GM21515 (cell line): Measurements from ENCODE around the gene LHX3.

ENCODE experiments used
- ATAC-seq: cut with Tn5 transposase; IDR thresholded peaks from one replicate; pipeline ENCODE4 v1.9.1; 2021; ENCODE audit not compliant: unreplicated experiment

Gene LHX3

DNA sequence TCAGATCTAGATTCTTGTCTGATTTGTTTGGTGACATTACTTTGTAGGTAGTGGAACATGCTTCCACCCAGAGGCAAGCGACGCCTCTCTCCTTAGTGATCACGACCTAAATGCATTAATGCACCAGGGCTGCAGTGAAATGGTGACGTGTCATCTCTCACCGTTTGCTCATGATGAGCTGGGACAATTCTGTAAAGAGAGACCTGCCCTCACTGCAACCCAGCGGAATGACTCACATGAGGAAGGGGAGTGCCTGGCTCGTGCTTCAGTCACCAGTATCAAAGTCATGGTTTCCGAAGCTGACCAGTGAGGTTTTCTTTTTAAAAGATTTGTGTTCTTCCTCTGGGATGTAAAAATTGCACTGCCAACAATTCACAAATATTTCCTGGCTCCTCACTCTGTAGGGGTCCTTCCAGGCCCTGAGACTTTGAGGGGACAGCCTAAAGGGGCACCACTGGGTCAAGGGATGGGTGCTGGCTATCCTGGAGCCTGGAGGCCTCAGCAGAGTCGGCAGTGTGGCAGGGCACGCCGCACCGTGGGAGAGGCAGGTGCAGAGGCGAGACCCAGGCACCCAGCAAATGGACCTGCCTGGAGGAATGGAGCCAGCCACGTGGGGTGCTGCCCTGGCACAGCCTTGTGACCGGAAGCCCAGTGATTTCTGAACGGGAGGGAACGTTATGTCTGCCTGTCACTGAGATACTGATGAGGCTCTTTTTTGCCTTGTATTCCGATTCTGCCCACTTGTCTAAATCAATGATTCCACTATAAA lies 23.4 kb upstream of the LHX3 start:
- ATAC-seq: no peak

DNA sequence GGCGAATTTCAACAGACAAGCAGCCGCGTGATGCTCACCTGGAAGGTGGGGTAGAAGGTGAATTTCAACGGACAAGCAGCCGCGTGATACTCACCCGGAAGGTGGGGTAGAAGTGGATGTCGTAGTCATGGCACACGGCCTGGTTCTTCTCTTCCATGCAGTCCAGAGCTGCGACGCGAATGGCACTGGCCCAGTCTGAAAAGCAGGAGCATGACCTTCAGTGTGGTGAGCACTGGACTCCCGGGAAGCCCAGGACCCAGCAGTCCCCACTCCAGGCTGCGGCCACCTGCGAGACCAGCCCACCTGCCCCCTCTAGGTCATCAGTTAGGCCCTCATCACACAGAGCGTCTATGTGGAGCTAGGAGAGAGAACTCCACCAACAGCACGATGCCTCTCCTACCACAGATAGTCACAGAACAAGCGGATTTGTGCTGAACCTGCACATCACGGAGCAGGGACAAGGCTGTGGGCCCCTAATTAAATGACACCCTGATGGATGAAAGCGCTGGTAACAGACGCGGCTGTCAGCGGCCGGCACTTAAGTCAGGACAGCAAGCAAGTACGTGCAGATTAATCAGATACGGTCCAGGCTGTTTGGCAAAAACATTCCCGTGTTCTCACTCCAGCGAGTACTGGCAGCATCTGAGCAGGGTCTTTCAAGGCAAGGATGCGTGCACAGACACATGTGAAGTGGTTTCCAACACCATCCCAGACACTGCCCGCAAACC lies 21.9 kb upstream of the LHX3 start:
- no peak for ATAC-seq

DNA sequence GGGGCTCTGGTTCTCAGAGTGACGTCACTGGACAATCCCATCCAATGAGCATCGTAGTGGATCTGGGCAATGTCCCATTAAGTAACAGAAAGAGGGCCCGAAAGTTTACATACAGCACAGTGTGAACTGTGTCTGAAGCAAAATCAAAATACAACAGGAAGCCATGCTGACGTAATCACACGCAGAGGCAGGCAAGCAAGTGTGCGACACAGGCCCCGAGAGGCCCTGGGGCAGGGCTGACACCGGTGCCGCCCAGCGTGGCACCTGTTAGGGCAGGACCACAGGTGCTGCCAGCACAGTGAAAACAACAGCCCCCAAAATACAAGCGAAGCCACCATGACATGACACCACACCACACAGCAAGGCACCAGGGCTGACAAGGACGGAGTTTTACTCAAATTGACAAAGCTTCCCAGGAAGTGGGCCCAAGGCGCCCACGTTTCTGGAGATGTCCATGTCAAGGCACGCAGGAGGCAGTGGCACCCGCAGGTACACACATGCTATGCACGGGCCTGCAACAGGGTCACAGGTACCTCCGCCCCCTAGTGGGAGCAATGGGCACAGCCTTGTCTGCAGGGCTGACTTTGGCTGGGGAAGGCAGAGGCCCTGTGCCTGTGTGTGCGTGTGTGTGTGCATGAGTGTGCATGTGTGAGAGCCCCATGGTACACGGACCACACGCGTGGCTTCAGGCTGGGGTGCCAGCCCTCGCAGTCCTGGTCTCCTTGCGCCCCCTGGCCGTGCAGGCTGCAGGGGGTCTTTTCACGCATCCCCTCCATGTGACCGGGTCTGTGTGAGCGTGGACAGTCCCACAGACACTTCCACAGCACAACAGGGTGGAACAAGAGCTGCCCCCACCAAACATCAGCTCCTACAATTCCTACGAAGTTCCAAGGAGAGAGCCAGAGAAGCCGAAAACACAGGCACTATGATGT lies 21.1 kb upstream of the LHX3 start:
- ATAC-seq: peak; percentile 63

DNA sequence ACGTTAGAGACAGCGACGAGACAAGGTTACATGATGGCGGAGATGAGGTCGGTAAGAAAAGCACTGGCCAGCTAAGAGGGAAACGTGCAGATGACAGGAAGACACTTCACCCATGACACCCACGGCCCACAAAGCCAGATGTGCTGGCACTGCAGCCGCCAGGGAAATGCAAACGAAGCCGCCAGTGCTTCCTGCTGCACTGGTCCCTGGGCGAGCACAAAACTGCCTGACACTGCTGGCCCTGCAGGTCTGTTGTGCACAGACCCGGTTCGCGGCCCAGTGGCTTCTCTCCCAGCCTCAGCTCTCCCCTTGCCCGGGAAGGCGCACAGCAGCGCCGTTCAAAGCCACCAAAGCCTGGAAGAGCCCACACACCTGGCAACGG lies 20.4 kb upstream of the LHX3 start:
- ATAC-seq: peak; percentile 37

DNA sequence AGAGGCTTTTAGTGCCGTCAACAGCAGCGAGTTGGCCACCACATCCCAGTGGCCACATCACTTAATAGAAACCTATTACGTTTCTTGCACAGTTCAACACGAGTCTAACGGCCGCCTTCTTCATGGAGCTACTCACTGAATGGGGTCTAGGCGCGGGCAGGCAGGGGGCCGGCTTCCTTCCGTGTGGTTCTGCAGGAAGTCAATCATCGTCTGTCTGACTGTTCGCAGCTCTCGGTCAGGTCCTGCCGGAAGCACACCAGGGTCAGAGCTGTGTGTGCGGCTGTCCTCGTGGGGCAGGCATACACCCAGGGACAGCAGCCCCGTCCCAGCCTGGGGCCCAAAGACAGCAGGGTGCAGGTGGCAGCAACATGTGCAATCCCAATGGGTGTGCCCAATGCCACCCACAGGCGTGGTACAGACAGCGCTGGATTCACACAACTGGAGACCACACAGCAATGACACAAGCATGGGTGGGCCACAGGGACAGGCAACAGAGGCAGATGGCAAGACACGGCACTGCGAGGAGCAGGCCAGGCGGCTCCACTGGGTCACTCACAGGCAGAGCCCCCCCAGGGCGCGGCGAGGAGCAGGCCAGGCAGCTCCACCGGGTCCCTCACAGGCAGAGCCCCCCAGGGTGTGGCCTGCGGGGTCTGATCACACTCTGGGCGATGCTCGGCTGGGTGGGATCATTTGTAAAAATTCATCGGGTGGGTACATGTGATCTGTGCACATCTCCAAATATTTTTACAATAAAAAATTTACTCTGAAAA lies 19.1 kb upstream of the LHX3 start:
- ATAC-seq: no peak

DNA sequence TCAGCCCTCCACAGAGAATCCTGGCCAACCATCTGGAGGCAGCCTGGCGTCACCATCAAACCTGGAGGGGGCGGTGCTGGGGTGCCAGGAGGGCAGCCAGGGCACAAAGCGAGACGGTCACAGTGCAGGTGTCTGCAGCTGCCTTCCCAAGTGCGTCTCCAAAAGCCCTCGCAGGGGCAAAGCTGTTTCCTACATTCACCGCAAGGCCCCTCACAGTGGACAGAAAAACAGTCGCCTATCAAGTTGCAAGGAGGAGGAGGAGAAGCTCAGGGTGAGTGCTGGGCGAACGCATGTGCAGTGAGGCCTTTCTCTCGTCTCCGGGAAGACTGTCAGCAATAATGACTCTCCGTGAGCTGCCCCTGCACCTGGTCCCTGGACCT lies 18.0 kb upstream of the LHX3 start:
- ATAC-seq: no peak

DNA sequence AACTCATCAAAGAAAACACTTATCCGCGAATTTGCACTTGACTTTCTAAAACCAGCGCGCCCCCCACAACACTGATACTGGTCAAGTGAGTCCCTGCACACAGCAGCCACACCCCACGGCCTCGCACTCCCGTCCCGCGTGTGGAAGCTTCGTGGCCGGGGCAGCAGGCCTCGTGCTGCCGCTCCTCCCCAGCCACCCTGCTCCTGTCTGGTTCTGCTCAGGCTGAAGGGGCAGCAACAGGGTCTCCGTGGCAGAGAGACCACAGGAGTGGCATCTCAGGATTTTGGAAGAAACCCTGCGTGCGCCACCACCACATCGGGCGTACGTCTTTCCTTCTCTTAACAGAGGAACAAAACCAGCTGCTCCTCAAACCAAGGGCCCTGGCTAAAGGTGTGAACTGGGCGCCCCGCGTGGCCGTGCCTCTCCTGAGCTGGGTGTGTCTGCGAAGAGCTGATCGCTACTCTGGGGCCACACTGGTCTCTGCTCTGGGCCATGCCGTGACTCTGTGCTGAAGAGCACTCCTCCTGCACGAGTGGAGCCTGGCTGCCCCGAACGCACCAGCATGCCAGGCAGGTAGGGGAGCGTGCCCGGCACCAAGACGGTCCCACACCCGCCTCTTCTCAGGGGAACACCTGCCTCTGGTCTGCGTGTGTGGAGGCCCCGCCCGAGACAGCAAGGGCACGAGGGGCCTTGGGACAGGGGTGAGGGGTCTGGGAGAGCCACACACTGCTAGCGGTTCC lies 17.4 kb upstream of the LHX3 start:
- ATAC-seq: no peak

DNA sequence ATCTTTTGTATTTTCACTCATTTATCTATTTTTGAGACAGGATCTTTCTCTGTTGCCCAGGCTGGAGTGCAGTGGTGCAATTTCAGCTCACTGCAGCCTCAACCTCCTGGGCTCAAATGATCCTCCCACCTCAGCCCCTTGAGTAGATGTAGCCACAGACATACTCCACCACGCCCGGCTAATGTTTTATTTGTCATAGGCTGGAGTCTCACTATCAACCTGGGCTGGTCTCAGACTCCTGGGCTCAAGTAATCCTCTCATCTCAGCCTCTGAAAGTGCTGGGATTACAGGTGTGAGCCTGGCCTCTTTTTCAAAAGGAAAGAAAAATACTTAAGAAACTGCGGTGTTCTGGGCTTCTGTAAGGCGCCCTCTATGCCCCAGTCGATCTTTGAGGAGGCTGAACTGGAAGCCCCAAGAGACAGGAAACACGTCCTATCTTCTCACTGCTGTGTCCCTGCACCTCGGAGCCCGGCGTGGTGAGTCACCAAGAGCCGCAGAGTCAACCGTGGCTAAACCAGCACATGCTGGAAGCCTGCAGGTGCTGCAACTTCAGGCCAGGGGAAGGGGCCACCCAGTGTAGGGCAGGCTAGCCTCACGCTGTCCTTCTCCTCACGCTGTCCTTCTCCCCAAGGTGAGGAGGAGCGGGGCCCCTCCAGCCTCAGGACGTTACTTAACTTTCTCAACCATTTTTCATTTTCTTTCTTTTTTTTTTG lies 15.2 kb upstream of the LHX3 start:
- ATAC-seq: no peak

DNA sequence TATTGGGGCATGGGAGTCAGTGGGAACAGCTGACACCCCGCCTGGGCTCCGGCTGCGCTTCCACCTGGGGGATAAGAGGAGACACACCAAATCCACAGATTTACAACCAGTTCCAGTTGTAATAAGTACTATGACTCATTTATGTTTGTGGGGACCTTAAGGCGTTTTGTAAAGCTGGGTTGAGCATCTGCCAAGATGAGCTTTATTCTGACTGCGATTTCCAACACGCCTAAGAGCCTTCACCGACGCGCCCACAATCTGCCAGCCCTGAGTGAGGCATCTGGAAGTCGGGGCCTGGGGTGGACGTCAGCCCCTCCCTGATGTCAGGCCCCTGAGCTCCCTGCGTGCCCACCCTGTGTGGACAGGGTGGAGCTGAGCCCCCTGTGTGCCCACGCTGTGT lies 14.3 kb upstream of the LHX3 start:
- no peak for ATAC-seq

DNA sequence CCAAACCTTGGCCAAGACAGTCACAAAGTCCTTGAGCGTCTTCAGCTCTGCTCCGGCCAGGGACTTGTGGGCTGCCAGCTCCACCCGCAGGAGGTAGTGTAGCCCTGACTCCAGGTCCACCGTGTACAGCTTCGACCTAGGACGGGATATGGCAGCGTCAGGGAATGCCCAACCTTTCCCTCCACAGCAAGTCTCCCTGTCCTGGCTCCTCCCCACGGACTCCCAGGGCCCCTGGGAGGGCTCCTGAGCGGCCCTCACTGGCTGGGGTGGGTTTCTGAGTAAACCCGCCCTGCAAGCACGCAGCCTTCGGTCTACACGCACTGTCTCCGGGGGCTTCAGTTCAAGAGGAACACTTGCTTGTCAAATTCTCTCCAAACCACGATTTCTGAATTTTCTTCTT lies 13.7 kb upstream of the LHX3 start:
- no peak for ATAC-seq

DNA sequence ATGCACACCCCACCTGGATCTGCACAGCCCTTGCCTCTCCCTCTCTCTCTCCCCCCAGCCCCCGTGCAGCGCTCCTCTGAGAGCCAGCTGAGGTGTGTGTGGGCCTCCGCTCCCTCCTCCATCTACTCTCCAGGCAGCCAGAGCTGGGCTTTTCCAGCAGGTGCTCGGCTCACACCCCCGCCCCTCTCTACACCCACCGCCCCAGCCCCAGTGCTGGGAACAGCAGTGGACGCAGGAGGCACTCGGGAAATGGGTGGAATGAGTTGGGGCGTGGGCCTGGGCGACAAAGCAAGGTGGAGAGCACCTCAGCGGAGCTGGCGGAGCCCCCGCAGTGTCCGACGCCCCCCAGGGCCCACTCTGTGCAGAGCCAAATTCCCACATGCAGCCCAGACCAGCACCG lies 13.3 kb upstream of the LHX3 start:
- ATAC-seq: no peak

DNA sequence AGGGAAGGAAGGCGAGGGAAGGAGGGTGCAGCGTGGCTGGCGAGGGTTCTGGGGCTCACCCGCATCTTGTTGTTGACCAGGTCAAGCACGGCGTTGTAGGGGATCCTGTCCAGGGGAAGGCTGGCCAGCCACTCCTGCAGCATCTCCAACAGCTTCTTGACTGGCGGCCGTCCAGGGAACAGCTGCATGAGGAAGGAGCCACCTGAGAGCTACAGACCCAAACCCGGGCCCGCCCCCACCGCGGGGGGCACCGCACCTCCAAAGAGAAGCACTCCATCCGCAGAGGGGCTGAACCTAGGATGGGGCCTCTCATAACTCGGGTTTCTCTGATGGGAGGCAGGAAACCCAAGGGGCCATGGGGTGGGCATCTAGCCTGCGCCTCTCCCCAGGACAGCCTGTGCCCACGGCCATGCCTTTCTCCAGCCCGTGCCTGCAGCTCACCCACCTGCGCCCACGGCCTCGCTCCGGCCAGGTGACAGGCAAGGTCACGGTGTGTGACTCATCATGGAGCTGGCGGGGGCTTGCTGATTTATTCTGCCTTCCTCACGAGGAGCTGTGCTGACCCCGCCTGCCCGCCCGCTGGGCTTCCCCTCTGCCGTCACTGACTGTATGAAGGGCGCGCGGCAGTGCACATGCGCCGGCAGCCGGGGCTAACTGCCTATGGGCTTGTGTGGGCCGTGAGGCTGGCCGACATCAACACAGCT lies 11.8 kb upstream of the LHX3 start:
- ATAC-seq: no peak

DNA sequence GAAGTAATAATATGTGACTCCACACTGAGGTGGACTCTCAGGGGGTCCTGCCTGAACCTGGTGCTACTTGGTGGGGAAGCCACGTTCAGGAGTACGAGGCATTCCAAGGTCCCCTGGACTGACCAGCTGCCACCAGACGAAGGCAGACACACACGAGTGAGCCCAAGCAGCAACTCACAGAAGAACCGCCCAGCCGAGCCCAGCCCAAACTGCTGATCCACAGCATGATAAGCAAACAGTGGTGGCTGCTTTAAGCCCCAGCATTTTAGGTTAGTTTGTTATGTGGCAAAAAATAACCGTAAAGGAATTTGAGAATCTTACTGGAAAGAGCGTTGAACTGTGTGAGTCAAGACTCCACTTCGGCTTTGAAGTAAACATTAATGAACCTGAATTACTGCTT lies 8.8 kb upstream of the LHX3 start:
- ATAC-seq: no peak

DNA sequence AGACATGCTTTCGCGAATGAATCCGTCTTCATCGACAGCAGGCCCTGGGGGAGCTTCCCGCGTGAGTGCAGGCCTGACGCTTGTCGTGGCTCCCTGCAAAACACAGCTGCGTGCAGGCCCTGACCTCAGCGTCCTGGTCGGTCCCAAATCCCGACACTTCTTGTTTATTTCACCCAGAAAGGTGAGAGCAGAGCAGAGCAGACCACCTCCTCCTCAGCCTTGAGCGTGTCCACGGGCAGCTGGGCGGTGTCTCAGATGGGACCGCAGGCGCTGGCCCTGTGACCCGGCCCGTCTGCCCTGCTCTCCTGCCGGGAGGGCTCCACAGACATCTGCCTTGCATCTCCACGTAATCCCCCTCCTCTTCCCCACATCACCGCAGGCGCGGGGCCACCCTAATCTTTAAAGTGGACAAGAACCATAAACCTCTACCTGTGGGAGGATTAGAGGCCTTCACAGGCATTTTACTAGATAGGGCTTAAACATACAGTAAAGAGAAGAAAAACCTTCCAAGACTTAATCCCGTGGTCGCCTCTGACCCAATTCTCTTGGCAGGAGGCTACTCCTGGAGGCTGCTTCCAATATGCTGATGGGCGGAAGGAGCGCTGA lies 7.5 kb upstream of the LHX3 start:
- no peak for ATAC-seq

DNA sequence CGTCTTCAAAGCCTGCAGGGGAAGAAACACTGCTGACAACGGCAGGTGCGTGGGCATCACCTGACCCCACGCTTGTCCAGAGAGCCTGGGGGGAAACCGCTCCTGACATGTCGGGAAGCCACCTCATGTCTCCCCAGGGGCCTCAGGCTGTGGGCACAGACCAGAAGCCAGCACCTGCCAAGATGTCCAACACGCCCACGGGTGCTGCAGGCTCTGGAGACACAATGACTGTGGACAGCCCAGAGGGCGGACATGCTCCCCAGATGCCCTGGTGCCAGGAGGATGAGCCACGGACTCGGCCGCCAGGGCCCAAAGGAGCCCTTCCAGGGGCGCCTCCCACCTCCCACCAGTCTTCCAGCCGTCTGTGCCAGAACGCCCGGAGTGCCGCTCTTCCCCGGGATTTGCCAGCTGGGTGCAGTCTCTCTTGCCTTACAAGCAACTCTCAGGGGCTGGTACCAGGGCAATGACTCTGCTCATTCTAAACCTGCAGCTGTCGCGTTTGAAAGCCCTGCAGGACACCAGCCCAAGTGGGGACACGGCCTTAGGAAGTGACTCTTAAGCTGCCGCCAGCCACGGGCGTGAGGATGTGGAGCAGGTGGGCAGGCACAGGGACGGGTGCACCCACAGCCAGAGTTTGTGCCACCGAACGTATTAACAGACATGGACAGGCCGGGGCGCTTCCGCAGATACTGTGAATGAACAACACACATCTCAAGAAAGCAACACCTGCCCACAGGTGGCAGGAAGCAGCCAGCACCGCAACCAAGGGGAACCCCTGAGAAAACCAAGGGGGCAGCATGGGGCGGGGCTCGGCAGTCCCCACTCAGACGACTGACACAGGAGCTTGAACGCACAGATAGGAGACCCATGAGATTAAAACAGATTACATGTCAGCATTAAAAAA lies 6.8 kb upstream of the LHX3 start:
- no peak for ATAC-seq

DNA sequence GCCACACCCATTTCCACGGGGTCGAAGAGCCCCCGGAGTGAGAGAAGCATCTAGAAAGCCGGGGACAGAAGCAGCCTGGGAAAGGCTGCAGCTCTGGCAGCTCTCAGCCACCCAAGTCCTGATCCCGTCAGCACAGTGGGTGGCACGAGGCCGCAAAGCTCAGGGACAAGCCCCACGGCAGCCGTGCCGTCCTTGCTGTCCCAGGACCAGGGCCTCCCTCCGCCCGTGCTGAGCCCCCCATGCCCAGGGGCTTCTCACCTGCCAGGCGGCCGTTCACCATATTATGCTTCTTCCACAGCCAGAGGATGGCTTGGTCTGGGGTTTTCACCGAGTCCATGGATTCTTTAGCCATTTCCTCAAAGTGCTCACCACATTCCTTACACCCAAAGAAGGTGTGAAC lies 6.1 kb upstream of the LHX3 start:
- no peak for ATAC-seq

DNA sequence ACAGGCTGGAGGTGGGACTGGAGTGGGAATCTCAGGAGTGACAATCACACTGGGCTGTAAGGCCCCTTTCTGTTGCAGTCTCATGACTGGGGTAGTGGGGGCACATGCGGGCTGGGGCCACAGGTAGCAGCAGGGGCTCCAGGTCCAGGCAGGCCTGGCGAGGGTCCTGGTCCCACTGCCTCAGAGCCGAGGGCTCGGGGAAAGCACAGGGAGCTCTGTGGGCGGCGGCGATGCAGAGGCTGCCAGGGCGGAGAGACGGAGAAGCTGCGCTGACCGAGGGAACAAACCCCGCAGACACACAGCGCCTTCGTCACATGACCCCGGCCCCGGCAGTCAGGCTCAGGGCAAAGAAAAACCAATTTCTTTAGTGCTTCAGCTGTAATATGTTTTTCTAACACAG lies 5.3 kb upstream of the LHX3 start:
- ATAC-seq: no peak

DNA sequence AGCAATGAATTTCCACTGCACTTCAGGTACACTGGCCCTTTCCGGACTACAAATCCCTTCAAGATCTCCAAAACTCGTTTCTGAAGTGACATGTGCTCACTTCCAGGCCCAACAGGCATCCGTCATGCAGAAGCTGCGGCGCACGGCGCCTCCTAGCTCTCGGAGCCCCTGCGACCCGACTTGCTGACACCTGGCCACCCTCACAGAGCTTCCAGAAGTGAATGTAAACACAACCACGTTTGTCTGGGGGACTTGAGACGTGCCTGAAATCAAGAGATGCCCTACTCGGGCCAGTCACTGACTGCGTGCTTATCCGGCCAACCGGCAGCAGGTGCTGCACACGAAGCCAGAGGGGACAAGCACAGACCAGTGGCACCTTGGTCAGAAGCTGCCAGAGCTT lies 4.9 kb upstream of the LHX3 start:
- ATAC-seq: no peak
